Retinal pigment epithelial cell (primary cell): ENCODE data around the gene KIAA1549.

ENCODE experiments used
- DNase-seq: peaks from one replicate; pipeline ENCODE4 v3.0.0-alpha.2; 2010; ENCODE audit warnings: low read depth
- H3K4me3 ChIP-seq: 2 replicates; pipeline ENCODE4 v1.5.1; 2011; ENCODE audit warnings: mild to moderate bottlenecking, low read length, control low read depth, moderate library complexity
- CTCF ChIP-seq: conservative IDR thresholded peaks from 2 replicates; pipeline ENCODE4 v1.5.1; 2011; ENCODE audit warnings: low read depth, low read length, control low read depth, inconsistent platforms

The KIAA1549 gene

GRCh38 chr7:138962561-138963270 lies 18.5 kb downstream of the KIAA1549 start:
- no peak for DNase-seq
- no peak overlapping the region for H3K4me3 ChIP-seq
- no peak for TF ChIP-seq CTCF

GRCh38 chr7:138961159-138961558 lies 20.0 kb downstream of the KIAA1549 start:
- peak; percentile 44 for DNase-seq

GRCh38 chr7:138958391-138958956 lies 22.7 kb downstream of the KIAA1549 start:
- DNase-seq, result no peak
- TF ChIP-seq CTCF, result no peak
- H3K4me3 ChIP-seq, result no peak overlapping the region

More at GRCh38 chr7:138961159-138961558, 20.0 kb downstream of the KIAA1549 start:
- TF ChIP-seq CTCF, result no peak
- H3K4me3 ChIP-seq, result no peak overlapping the region

GRCh38 chr7:138957753-138958390 lies 23.3 kb downstream of the KIAA1549 start:
- TF ChIP-seq CTCF, result no peak
- DNase-seq, result no peak

GRCh38 chr7:138957217-138957616 lies 24.0 kb downstream of the KIAA1549 start:
- no peak for DNase-seq
- TF ChIP-seq CTCF, result no peak
- no peak overlapping the region for H3K4me3 ChIP-seq

More at GRCh38 chr7:138957753-138958390, 23.3 kb downstream of the KIAA1549 start:
- no peak overlapping the region for H3K4me3 ChIP-seq

- peak; percentile 20 for TF ChIP-seq CTCF
- H3K4me3 ChIP-seq, result no peak overlapping the region
- no peak for DNase-seq
Observed at GRCh38 chr7:138954545-138955475, 26.4 kb downstream of the KIAA1549 start.
